NCI-H748 (cell line): Measurements from ENCODE around the gene ORAI3.

ENCODE experiments used
- DNase-seq: peaks from one replicate; lab custom pipeline; 2025; ENCODE audit not compliant: unreplicated experiment; lab: John Stamatoyannopoulos, UW

The ORAI3 gene

GRCh38 chr16:30946671-30947540 is 2.0 kb upstream of the ORAI3 start:
- no peak for DNase-seq

GRCh38 chr16:30947541-30947858 is 1.4 kb upstream of the ORAI3 start:
- DNase-seq = no peak

GRCh38 chr16:30947859-30948666 is 805 bp upstream of the ORAI3 start:
- DNase-seq = peak; percentile 94

- DNase-seq = peak; percentile 23
Observed at GRCh38 chr16:30949650-30950515, 1.0 kb downstream of the ORAI3 start.

DNA sequence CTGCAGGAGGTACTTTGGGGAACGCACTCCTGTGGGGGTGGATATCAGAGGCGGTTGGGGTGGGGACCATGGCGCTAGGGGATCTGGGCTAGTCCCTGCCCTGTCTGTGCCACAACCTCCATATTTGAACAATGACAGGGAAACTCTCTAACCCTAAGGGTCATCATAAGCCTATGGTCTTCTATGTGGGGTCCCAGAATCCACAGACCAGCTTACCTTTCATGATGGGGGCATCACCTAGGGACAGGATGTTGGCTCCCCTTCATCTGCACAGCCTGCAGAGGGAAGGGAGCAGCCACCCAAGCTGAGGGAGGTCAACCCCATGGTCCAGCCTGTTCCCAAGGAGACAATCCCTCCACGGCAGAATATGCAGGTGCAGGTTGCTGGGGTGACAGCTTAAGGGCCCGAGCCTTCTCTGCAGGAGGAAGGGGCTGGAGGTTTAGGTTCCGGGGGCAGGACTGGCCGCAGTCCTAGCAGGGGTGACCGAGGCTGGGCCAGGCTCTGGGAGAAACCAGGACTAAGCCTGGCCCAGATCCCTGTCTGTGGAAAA is 1.7 kb downstream of the ORAI3 start:
- no peak for DNase-seq

DNA sequence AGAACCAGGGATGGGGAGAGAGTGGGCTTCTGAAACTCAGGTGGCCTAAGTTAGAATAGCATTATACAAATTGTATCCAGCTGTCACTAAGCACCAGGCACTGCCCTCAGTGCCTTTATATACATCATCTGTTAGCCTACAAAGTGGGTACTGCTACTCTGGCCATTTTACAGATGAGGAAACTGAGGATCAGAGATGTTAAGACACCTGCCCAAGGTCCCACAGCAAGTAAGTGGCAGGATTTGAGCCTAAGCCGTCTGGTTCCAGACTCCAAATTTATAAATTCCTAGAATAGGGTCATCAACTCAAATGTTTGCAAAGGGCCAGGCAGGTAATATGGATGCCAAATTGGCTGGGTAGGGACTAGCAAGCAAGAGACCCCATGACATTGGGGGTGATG is 2.3 kb downstream of the ORAI3 start:
- no peak for DNase-seq

GRCh38 chr16:30951750-30952149 is 2.9 kb downstream of the ORAI3 start:
- no peak for DNase-seq

GRCh38 chr16:30953111-30953510 is 4.2 kb downstream of the ORAI3 start:
- DNase-seq = no peak

DNA sequence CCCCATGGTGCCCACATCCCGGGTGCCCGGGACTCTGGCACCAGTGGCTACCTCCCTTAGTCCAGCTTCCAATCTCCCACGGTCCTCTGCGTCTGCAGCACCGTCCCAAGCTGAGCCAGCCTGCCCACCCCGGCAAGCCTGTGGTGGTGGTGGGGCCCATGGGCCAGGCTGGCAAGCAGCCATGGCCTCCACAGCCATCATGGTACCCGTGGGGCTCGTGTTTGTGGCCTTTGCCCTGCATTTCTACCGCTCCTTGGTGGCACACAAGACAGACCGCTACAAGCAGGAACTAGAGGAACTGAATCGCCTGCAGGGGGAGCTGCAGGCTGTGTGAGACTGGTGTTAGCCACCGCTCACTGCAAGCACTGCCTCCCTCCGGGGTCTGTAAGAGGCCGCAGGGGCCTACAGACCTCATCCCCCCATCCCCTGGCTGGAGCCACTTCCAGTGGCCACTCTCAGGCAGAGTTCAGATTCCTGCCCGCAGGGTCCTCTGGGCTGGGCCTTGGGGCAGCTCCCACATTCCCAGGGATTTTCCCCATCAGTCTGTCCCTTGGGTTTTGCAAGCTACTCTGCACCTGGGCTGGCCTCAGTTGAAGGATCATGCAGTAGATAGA is 4.8 kb downstream of the ORAI3 start:
- DNase-seq = peak; percentile 76

GRCh38 chr16:30954993-30955392 is 6.1 kb downstream of the ORAI3 start:
- no peak for DNase-seq

DNA sequence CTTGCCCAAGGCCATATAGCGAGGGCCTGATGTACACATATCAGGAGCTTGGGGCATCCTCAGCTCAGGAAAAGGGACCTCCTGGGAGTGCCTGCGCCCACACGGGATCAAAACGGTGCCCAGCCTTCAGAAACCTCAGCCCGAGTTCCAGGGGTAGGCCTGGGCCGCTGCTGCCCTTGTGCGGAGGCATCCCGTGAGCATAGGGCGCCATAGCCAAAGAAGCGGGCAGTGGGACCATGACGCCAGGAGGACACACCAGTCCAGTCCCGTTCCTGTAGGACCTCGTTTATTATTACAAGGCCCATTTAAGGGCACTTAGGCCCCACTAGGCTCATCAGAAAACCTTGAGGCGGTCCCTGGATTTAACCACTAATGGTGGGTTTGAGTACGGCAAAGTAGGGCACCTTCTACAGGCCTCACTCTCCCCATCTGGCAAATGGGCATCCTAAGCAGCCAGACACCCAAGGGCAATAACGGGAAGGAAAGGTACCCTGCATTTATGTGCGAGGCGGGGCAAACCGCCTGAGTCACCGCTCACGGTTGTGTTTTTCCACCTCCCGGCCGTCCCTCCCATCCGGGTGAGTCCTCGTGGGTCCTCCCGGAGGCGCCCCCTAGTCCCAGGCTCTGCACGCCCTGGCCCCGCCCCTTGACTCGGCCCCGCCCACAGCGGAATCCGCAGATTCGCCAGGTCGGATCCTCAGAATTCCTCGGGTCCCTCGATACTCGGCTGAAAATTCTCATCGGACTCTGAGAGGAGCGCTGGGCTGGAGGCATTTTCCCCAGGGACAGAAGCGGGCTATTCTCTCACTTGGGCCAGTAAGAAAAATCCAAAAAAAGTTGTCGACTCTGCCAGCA is 8.0 kb downstream of the ORAI3 start:
- peak; percentile 76 for DNase-seq

DNA sequence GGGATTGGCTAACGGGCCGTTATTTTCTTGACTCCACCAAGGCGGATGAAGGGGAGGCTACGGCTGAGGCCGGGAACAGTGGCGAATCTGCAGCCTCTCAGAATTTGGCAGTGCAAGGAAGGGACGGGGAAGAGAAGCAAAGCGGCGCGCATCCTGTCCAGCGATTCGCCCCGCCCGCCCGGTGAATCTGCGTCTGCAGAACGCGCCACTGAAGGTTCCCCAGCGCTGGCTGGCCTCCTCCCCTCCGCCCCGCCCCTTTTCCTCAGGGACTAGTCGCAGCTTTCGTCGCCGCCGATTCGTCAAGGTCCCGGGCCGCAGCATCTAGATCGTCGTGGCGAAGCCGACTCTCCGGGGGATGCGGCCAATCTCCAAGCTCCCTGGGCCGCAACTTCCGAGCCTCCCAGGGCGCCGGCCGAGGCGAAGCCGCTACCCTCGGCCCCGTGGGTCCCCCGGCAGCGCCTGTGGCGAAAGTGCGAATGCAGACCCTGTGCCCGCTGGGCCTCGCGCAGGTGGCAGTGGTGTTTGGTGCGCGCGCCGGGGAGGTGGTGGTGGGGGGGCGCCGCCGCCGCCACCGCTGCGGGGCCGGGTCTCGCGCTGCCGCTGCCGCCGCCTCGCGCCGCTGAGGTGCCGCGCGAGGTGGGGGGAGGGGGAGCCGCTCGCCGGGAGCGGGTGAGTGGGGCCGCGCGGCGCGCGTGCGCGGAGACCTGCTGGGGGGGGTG is 8.7 kb downstream of the ORAI3 start, which contains the start of gene SETD1A:
Gene SETD1A (plus strand): TSS at position 299 of the 719 bp plus-strand sequence. CDS start 978 bp downstream, outside the sequence.
- peak; percentile 91 for DNase-seq

GRCh38 chr16:30958175-30959079 is 9.6 kb downstream of the ORAI3 start:
- peak; percentile 50 for DNase-seq

DNA sequence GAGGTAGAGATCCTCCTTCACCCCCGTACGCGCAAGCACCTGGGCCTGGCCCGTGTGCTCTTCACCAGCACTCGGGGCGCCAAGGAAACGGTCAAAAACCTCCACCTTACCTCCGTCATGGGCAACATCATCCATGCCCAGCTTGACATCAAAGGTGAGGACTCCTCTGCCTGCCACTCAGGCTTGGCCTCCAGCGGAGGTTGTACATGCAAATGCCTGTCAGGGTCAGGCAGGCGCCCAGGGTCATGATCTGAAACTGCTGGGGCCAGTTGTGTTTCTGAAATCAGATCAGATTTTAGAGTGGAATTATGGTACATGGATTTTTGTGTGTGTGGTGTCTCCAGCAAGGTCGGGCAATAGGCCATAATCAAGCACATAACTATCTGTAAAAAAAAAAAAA is 12.5 kb downstream of the ORAI3 start:
- no peak for DNase-seq

DNA sequence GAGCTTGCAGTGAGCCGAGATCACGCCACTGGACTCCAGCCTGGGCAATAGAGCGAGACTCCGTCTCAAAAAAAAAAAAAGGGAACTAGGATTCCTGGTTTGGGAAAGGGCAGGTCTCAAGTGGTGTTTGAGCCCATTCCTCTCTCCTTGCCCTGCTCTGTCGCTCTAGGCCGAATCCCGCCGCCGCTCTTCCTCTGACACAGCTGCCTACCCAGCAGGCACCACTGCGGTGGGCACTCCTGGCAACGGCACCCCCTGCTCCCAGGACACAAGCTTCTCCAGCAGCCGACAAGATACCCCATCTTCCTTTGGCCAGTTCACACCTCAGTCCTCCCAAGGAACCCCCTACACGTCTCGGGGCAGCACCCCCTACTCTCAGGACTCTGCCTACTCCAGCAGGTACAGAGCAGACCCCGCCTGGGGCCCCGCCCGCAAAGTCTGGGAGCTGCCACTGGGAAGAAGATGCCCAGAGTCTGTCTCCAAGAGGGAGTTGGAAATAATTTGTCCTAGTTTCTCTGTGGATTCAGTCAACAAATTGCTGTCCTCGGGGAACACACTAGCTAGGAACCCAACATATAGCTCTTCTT is 15.2 kb downstream of the ORAI3 start:
- DNase-seq = no peak

DNA sequence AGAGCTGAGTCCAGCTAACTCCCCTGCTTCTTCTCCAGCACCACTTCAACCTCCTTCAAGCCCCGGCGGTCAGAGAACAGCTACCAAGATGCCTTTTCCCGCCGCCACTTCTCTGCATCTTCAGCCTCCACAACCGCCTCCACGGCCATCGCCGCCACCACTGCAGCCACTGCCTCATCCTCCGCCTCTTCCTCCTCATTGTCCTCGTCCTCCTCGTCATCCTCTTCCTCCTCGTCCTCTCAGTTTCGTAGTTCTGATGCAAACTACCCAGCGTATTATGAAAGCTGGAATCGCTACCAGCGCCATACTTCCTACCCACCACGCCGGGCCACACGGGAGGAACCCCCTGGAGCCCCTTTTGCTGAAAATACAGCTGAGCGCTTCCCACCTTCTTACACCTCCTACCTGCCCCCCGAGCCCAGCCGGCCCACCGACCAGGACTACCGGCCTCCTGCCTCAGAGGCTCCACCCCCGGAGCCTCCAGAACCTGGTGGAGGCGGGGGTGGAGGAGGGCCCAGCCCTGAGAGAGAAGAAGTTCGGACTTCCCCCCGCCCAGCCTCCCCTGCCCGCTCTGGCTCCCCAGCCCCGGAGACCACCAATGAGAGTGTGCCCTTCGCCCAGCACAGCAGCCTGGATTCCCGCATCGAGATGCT is 15.8 kb downstream of the ORAI3 start:
- no peak for DNase-seq

- DNase-seq = no peak
Observed at GRCh38 chr16:30965436-30965835, 16.6 kb downstream of the ORAI3 start.
